HG03175 (cell line): ENCODE results near the gene SLFN14.
"Not testable (repeated sequence)": the region's sequence is repeated elsewhere in the genome, so short reads cannot be mapped to it uniquely, and the experiment has no call there.

ENCODE experiments used
- ATAC-seq: cut with Tn5 transposase; IDR thresholded peaks from one replicate; pipeline ENCODE4 v1.9.1; 2021; ENCODE audit warnings: mild to moderate bottlenecking, moderate library complexity; ENCODE audit not compliant: unreplicated experiment

SLFN14 gene

GRCh38 chr17:35523296-35523695 lies 37.3 kb downstream of the SLFN14 start:
- ATAC-seq: no peak

GRCh38 chr17:35521654-35522256 lies 38.9 kb downstream of the SLFN14 start:
- ATAC-seq: not testable (repeated sequence)

DNA sequence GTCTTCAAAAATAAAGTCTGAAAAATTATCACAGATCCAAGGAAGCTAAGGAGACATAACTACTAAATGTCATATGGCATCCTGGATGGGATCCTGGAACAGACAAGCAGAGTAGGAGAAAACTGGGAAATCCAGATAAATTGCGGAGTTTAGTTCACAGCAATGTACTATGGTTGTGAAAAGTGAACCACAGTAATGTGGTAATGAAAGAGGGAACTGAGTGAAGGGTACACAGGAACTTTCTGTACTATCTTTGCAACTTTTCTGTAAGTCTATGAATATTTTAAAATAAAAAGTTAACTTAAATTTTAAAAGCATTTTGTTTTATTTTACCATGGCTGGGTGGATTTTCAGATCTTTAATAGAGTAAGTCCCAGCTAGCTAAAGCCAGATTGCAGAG lies 39.5 kb downstream of the SLFN14 start:
- no peak for ATAC-seq

GRCh38 chr17:35519906-35520442 lies 40.6 kb downstream of the SLFN14 start:
- ATAC-seq: no peak

DNA sequence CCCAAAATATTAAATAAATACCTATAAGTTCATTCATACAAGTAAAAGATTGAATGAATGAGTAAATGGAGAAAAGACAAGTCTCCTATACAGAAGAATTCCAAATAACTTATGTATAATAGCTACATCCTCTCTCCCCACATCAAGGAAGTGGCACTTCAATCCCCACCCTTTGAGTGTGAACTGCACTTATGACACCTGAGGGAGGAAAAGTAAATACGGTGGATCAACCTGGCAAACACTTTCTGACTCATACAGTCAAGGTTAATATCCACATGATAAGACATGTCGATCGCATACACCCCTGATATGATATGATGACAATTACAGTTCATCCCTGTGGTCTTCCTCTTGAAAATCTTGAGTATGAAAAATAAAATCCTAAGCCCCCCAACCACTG lies 41.2 kb downstream of the SLFN14 start:
- no peak for ATAC-seq

- not testable (repeated sequence) for ATAC-seq
These were observed 42.2 kb downstream of the SLFN14 start for GRCh38 chr17:35518431-35518830.

DNA sequence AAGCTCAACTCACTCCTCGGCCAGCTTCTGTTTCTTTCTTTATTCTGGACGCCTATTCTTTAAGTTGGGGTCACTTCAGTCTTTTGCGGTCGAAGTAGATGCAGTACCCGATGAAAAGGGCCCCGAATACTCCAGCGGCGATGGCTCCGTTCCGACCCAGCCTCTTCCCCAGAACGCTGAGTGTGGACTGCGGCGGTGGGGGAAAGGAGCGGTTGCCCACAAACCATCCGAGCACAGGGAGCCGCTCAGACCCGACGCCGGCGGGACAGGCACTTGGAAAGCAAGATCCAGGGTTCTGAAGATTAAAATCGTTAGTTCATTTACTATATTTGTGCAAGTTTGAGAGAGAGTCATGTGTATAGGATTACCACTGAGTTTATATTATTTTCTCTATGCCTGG lies 45.6 kb downstream of the SLFN14 start:
- ATAC-seq: no peak

DNA sequence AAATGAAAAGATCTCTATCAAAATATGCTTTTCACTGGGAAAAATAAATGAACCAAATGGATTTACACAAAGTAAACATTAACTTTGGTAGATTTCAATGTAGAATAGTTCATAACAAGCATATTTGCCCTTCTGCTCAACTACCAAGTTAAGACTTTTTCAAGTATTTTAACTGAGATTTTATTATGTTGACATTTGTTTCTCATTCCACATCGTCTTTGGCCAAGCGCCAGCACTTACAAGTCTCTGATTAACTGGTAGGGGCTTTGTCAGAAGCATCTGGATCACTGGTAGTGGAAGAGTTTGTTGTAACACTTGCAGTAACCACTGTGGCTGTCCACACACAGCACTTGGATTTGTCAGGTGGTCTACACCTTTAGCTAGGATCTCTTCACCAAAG lies 46.1 kb downstream of the SLFN14 start:
- no peak for ATAC-seq
